Measurements from ENCODE around the gene CPSF4L.

Gene CPSF4L

GRCh38 chr17:73214008-73214407, 47.7 kb downstream of the CPSF4L start:
- TF ChIP-seq ZNF639 (tag by site-specific recombination; IDR thresholded peaks at IDR 0.05) (no peak), ZNF157 (tag by site-specific recombination; IDR thresholded peaks at IDR 0.05) (no peak), ZNF626 (tag by site-specific recombination; IDR thresholded peaks at IDR 0.05) (no peak), ZNF670 (tag by site-specific recombination; IDR thresholded peaks at IDR 0.05; ENCODE audit: low read depth) (no peak), ZNF24 (tag by site-specific recombination; IDR thresholded peaks at IDR 0.05) (no peak), PRDM4 (tag by site-specific recombination; IDR thresholded peaks at IDR 0.05) (no peak), ZNF362 (tag by site-specific recombination; IDR thresholded peaks at IDR 0.05) (no peak), BCL11A (tag by site-specific recombination; IDR thresholded peaks at IDR 0.05; ENCODE audit: low read depth) (no peak), CTCF (tag by site-specific recombination; IDR thresholded peaks at IDR 0.05) (no peak), ZNF37A (tag by site-specific recombination; IDR thresholded peaks at IDR 0.05) (no peak), SP3 (tag by site-specific recombination; IDR thresholded peaks at IDR 0.05) (no peak), ZNF596 (tag by site-specific recombination; IDR thresholded peaks at IDR 0.05) (no peak), ZNF221 (tag by site-specific recombination; IDR thresholded peaks at IDR 0.05; ENCODE audit: borderline replicate concordance) (no peak), ZNF302 (tag by site-specific recombination; IDR thresholded peaks at IDR 0.05; ENCODE audit: low read depth) (no peak), ELK4 (IDR thresholded peaks at IDR 0.05; ENCODE audit: borderline replicate concordance, low read depth, low read length) (no peak), ZNF701 (tag by site-specific recombination; IDR thresholded peaks at IDR 0.05) (no peak), TCF7L2 (IDR thresholded peaks at IDR 0.05; ENCODE audit: borderline replicate concordance, low read depth, low read length) (no peak), HIC1 (tag by site-specific recombination; IDR thresholded peaks at IDR 0.05) (no peak), PRDM6 (tag by site-specific recombination; IDR thresholded peaks at IDR 0.05) (no peak)
- ChIA-PET POLR2A (interaction anchor here (3.2 kb wide), 1 partner anchor 18 kb away, joined by 13 read pairs; a partner anchor contains a TSS), CTCF (interaction anchor here (0.6 to 3.4 kb wide), 6 partner anchors 11 to 488 kb away, joined by 3 to 14 read pairs (median 4); a partner anchor contains a TSS)
- H3K9me3 ChIP-seq (ENCODE audit: control insufficient read depth, insufficient read depth, low read depth, low read length) = no peaks in the 10 kb centered on the region
- H3K27ac ChIP-seq (ENCODE audit: extremely low read depth, low read depth, low read length) = no peak overlapping the region
- H3K36me3 ChIP-seq (ENCODE audit: control insufficient read depth in 2 of 2, insufficient read depth in 1 of 2, low read length in 2 of 2) = peaks cover 14 to 31% of the 10 kb centered on the region in 2 experiments; a peak in 2 of 3 replicates
- peaks cover 5% of the 10 kb centered on the region; the same call in 1 of the 2 replicates for H3K4me1 ChIP-seq (ENCODE audit: control insufficient read depth, insufficient read depth, low read length)
- no peak overlapping the region for H3K4me3 ChIP-seq (ENCODE audit: low read depth, low read length)
